Esophagus muscularis mucosa (tissue), 4 donors: Measurements from ENCODE around the gene FCAMR. TPM values are rescaled to one million over a fixed set of nuclear protein-coding genes. Genes with fewer than 3 reads are reported as not detected.

Experiments
- DNase-seq: peaks from one replicate; pipeline ENCODE4 v3.0.0-alpha.2; 2017; ENCODE audit errors: extremely low spot score
- H3K27ac ChIP-seq, 4 donors: fragments of 200-600 bp; sonication (generic); replicated peaks in 1 of 4; 1 replicate in 3 of 4; 2 replicates in 1 of 4; pipeline ENCODE4 v1.5.1; 2016 to 2019; ENCODE audit warnings: mild to moderate bottlenecking in 1 of 4
- H3K27me3 ChIP-seq, 4 donors: fragments of 200-600 bp; sonication (generic); one replicate each; pipeline versions ENCODE4 v1.5.1 to v1.6.0; 2016 to 2019
- H3K36me3 ChIP-seq, 4 donors: fragments of 200-600 bp; sonication (generic); one replicate each; pipeline ENCODE4 v1.5.1; 2016 to 2019
- H3K4me1 ChIP-seq, 4 donors: fragments of 200-600 bp; sonication (generic); one replicate each; pipeline ENCODE4 v1.5.1; 2016 to 2019
- H3K4me3 ChIP-seq, 4 donors: fragments of 200-600 bp; sonication (generic); 1 replicate in 2 of 4; 2 replicates in 2 of 4; pipeline ENCODE4 v1.5.1; 2016 to 2019; ENCODE audit warnings: mild to moderate bottlenecking in 4 of 4, moderate library complexity in 1 of 4
- H3K9me3 ChIP-seq, 4 donors: fragments of 200-600 bp; sonication (generic); 1 replicate in 3 of 4; 2 replicates in 1 of 4; pipeline ENCODE4 v1.5.1; 2016 to 2019
- EP300 ChIP-seq: sonication (generic); formaldehyde crosslinking; IDR thresholded peaks from one replicate; pipeline ENCODE4 v1.6.1; 2017; ENCODE audit warnings: antibody characterized with exemption
- POLR2A ChIP-seq: fragments of 450-650 bp; IDR thresholded peaks from one replicate; pipeline ENCODE4 v1.6.1; 2017; ENCODE audit warnings: antibody characterized with exemption, moderate library complexity, mild to moderate bottlenecking, low read depth
- POLR2AphosphoS5 ChIP-seq, 2 donors: sonication (generic); formaldehyde crosslinking; IDR thresholded peaks; one replicate each; pipeline ENCODE4 v1.6.1; 2017; ENCODE audit warnings: antibody characterized with exemption in 2 of 2
- WGBS: methylation state at CpG from one replicate; pipeline ENCODE4 v1.1.5; 2018; 5-methylcytosine and 5-hydroxymethylcytosine counted together
- intact Hi-C: fragments of 100-400 bp; cut with DNase I; formaldehyde crosslinking; loops from one replicate; pipeline ENCODE4 v1.15.1; 2023
- total RNA-seq, 4 donors: library from RNA; depleted of rRNA; stranded (reverse); fragments of >200 nt; gene quantifications; one replicate each; pipeline versions ENCODE4 v1.1.0 to v1.2.1, GENCODE V29; 2016
- TF ChIP-seq, protein P1 (sequence below), 3 experiments: fragments of 200-600 bp in 2 of 3; fragments of 450-650 bp in 1 of 3; sonication (generic) in 2 of 3; IDR thresholded peaks; one replicate each; pipeline ENCODE4 v1.5.1; 2017 to 2019; ENCODE audit warnings: antibody characterized with exemption in 3 of 3, mild to moderate bottlenecking in 2 of 3, moderate library complexity in 1 of 3

FCAMR gene
- total RNA-seq, 4 donors from 2014 or later = not detected

GRCh38 chr1:207002724-207003146 lies 32.5 kb upstream of the FCAMR start:
- no peak overlapping the region for H3K4me3 ChIP-seq
- peaks cover 0 to 4% (median 2%) of the 10 kb centered on the region in 4 donors for H3K4me1 ChIP-seq
- H3K27me3 ChIP-seq = no peaks in the 10 kb centered on the region
- no peaks in the 10 kb centered on the region for H3K9me3 ChIP-seq
- DNase-seq = peak; percentile 82
- no peak for TF ChIP-seq POLR2AphosphoS5 (IDR thresholded peaks at IDR 0.05)
- TF ChIP-seq POLR2A = no peak
- TF ChIP-seq EP300 = no peak
- TF ChIP-seq, protein P1, sequence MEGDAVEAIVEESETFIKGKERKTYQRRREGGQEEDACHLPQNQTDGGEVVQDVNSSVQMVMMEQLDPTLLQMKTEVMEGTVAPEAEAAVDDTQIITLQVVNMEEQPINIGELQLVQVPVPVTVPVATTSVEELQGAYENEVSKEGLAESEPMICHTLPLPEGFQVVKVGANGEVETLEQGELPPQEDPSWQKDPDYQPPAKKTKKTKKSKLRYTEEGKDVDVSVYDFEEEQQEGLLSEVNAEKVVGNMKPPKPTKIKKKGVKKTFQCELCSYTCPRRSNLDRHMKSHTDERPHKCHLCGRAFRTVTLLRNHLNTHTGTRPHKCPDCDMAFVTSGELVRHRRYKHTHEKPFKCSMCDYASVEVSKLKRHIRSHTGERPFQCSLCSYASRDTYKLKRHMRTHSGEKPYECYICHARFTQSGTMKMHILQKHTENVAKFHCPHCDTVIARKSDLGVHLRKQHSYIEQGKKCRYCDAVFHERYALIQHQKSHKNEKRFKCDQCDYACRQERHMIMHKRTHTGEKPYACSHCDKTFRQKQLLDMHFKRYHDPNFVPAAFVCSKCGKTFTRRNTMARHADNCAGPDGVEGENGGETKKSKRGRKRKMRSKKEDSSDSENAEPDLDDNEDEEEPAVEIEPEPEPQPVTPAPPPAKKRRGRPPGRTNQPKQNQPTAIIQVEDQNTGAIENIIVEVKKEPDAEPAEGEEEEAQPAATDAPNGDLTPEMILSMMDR (IDR thresholded peaks at IDR 0.05) = no peak
- no peaks in the 10 kb centered on the region for H3K36me3 ChIP-seq
- intact Hi-C loops = no loop called here
- no peak overlapping the region for H3K27ac ChIP-seq
- 43% methylated on average over 1 of the region's 1 CpG for WGBS

DNA sequence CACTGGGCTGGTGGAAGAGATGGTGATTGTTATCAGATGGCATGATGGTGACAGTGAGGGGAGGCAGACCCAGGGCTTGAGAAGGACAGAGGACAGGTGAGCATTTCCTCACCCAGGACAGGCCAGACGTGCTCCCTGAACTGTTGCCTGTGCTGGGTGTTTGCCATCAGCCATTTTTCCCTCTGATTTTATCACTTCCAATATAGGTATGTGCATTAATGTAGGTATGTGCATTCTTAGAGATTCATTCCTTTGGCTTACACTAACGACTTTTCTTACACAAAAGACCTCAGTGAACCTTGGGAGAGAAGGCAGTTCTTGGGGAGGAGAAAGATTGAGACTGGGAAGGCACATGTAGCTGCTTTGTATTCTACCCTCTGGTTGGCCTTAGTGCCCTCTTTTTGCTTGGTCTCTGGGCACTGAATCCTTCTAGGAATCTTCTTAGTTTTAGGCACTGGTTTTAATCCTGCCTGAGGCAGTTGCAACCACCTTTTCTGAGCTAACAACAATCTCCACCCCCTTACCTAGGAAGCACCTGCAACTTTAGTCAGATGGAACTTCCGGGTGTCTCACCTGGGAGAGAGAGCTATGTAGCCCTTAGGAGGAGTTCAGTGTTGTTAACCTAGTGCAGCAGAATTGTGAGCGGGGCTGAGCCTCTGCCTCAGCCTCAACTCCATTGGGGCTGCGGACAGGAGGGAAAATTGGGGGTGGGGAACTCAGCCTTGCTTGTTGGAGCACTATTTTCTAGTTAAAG lies 31.4 kb upstream of the FCAMR start:
- Histone ChIP-seq H3K4me3 (no peak overlapping the region), H3K27ac (no peak overlapping the region), H3K27me3 (no peaks in the 10 kb centered on the region), H3K36me3 (no peaks in the 10 kb centered on the region), H3K4me1 (no peaks in the 10 kb centered on the region), H3K9me3 (no peaks in the 10 kb centered on the region)
- WGBS = 89% methylated on average over 4 of the region's 5 CpGs
- TF ChIP-seq POLR2AphosphoS5 (IDR thresholded peaks at IDR 0.05) = no peak
- no peak for TF ChIP-seq POLR2A
- no peak for TF ChIP-seq EP300
- TF ChIP-seq, protein P1 (IDR thresholded peaks at IDR 0.05) = no peak
- intact Hi-C loops = no loop called here
- peak; percentile 42 for DNase-seq

GRCh38 chr1:207000651-207001291 lies 30.5 kb upstream of the FCAMR start:
- intact Hi-C loops = no loop called here
- Histone ChIP-seq H3K4me1 (no peaks in the 10 kb centered on the region), H3K27ac (no peak overlapping the region), H3K36me3 (no peaks in the 10 kb centered on the region), H3K9me3 (no peaks in the 10 kb centered on the region), H3K4me3 (no peak overlapping the region), H3K27me3 (no peaks in the 10 kb centered on the region)
- no peak for DNase-seq
- no peak for TF ChIP-seq POLR2A
- no peak for TF ChIP-seq EP300
- TF ChIP-seq, protein P1 (IDR thresholded peaks at IDR 0.05) = no peak
- no peak for TF ChIP-seq POLR2AphosphoS5 (IDR thresholded peaks at IDR 0.05)
- WGBS = 72% methylated on average over 5 of the region's 5 CpGs

- TF ChIP-seq, protein P1 (IDR thresholded peaks at IDR 0.05) = no peak
- TF ChIP-seq POLR2A (no peak), EP300 (no peak), POLR2AphosphoS5 (IDR thresholded peaks at IDR 0.05) (no peak)
- 92% methylated on average over 2 of the region's 2 CpGs for WGBS
- no peaks in the 10 kb centered on the region for H3K27me3 ChIP-seq
- DNase-seq = no peak
- no peak overlapping the region for H3K4me3 ChIP-seq
- H3K9me3 ChIP-seq = no peaks in the 10 kb centered on the region
- intact Hi-C loops = no loop called here
- H3K4me1 ChIP-seq = no peaks in the 10 kb centered on the region
- no peak overlapping the region for H3K27ac ChIP-seq
- no peaks in the 10 kb centered on the region for H3K36me3 ChIP-seq
Observed at GRCh38 chr1:206998816-206999215, 28.6 kb upstream of the FCAMR start.
